Measurements from ENCODE around the gene FRAS1. TPM values are rescaled to one million over a fixed set of nuclear protein-coding genes. Genes with fewer than 3 reads are reported as not detected.

The FRAS1 gene
- total RNA-seq, 1 experiment from 2014 or later, result 13.1 TPM

DNA sequence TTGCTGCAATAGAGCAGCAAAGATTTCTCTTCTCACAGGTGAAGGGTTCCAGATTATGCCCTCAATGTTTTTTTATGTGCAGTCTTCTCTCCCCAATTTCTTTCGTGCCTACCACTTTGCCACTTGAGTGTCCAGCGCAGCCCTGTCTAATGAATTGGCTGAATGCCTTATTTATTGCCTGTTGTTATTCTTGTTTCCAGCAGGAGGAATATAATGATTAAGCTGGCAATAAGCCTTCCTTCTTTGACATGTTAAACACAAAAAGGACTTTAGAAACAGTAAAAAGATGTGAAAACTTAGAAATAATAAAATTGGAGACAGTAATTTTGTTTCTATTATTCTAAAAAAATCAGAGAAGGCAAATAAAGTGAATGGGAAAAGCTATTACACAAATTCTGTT, 34.6 kb upstream of the FRAS1 start:
- no peaks in the 10 kb centered on the region for H3K9me2 ChIP-seq (ENCODE audit: insufficient read depth)
- no peak overlapping the region for H2AFZ ChIP-seq
- no peaks in the 10 kb centered on the region for H3F3A ChIP-seq (ENCODE audit: insufficient read depth, low read depth)
- H3K27ac ChIP-seq, result no peak overlapping the region
- POLR2A ChIA-PET (ENCODE audit: unreplicated experiment), result no interaction called here
- H3K9me3 ChIP-seq (ENCODE audit: insufficient read depth, low read depth), result no peaks in the 10 kb centered on the region
- H3K4me1 ChIP-seq (replicated peaks; ENCODE audit: insufficient read depth), result no peaks in the 10 kb centered on the region
- no peaks in the 10 kb centered on the region for H3K79me2 ChIP-seq (ENCODE audit: low read depth)
- CTCF ChIA-PET, result interaction anchor here (0.7 kb wide), 1 partner anchor 41 kb away, joined by 3 read pairs; no protein-coding TSS in a partner anchor
- no TSS peak for BruUV-seq (replicated peaks)
- H4K20me1 ChIP-seq (ENCODE audit: insufficient read depth), result no peaks in the 10 kb centered on the region
- H3K4me3 ChIP-seq, result no peak overlapping the region
- no peak overlapping the region for H3K4me2 ChIP-seq
- no peaks in the 10 kb centered on the region for H3K36me3 ChIP-seq (ENCODE audit: low read depth)
- no peak for TF ChIP-seq EZH2 (IDR thresholded peaks at IDR 0.05; ENCODE audit: low read depth)
- TF ChIP-seq, protein P1, sequence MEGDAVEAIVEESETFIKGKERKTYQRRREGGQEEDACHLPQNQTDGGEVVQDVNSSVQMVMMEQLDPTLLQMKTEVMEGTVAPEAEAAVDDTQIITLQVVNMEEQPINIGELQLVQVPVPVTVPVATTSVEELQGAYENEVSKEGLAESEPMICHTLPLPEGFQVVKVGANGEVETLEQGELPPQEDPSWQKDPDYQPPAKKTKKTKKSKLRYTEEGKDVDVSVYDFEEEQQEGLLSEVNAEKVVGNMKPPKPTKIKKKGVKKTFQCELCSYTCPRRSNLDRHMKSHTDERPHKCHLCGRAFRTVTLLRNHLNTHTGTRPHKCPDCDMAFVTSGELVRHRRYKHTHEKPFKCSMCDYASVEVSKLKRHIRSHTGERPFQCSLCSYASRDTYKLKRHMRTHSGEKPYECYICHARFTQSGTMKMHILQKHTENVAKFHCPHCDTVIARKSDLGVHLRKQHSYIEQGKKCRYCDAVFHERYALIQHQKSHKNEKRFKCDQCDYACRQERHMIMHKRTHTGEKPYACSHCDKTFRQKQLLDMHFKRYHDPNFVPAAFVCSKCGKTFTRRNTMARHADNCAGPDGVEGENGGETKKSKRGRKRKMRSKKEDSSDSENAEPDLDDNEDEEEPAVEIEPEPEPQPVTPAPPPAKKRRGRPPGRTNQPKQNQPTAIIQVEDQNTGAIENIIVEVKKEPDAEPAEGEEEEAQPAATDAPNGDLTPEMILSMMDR (conservative IDR thresholded peaks at IDR 0.05), result no peak
- no peak for DNase-seq
- no peaks in the 10 kb centered on the region for H3K27me3 ChIP-seq (ENCODE audit: insufficient read depth, low read depth)
- intact Hi-C loops (cut with micrococcal nuclease; ENCODE audit: unreplicated experiment), result no loop called here

DNA sequence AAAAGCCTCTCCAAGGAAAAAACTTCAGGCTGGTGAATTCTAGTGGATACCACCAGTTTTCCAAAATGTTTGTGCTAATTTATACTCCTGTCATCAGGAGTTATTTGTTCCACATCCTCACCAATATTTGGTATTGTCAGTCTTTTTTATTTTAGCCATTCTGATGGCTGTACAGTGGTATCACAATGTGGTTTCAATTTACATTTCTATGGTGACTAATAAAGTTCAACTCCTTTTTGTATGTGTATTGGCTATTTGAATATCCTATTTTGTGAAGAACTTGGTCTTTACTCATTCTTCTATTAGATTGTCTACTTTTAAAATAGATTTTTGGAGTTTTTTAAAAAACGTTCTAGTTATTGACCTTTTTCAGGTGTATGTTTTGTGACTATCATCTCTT, 33.0 kb upstream of the FRAS1 start:
- Histone ChIP-seq H3K4me2 (no peak overlapping the region), H2AFZ (no peak overlapping the region), H3K27ac (no peak overlapping the region), H3K4me3 (no peak overlapping the region), H3F3A (ENCODE audit: insufficient read depth, low read depth) (no peaks in the 10 kb centered on the region), H3K4me1 (replicated peaks; ENCODE audit: insufficient read depth) (no peaks in the 10 kb centered on the region), H4K20me1 (ENCODE audit: insufficient read depth) (no peaks in the 10 kb centered on the region), H3K27me3 (ENCODE audit: insufficient read depth, low read depth) (no peaks in the 10 kb centered on the region), H3K79me2 (ENCODE audit: low read depth) (no peaks in the 10 kb centered on the region), H3K36me3 (ENCODE audit: low read depth) (no peaks in the 10 kb centered on the region), H3K9me2 (ENCODE audit: insufficient read depth) (no peaks in the 10 kb centered on the region), H3K9me3 (ENCODE audit: insufficient read depth, low read depth) (no peaks in the 10 kb centered on the region)
- no TSS peak for BruUV-seq (replicated peaks)
- intact Hi-C loops (cut with micrococcal nuclease; ENCODE audit: unreplicated experiment), result no loop called here
- CTCF ChIA-PET, result no interaction called here
- DNase-seq, result no peak
- POLR2A ChIA-PET (ENCODE audit: unreplicated experiment), result no interaction called here
- TF ChIP-seq, protein P1 (conservative IDR thresholded peaks at IDR 0.05), result no peak
- no peak for TF ChIP-seq EZH2 (IDR thresholded peaks at IDR 0.05; ENCODE audit: low read depth)

- H3K27ac ChIP-seq, result no peak overlapping the region
- ChIA-PET POLR2A (ENCODE audit: unreplicated experiment) (no interaction called here), CTCF (no interaction called here)
- no peaks in the 10 kb centered on the region for H3K36me3 ChIP-seq (ENCODE audit: low read depth)
- H2AFZ ChIP-seq, result no peak overlapping the region
- H3K79me2 ChIP-seq (ENCODE audit: low read depth), result no peaks in the 10 kb centered on the region
- TF ChIP-seq, protein P1 (conservative IDR thresholded peaks at IDR 0.05), result no peak
- TF ChIP-seq EZH2 (IDR thresholded peaks at IDR 0.05; ENCODE audit: low read depth), result no peak
- no peak for DNase-seq
- no peaks in the 10 kb centered on the region for H4K20me1 ChIP-seq (ENCODE audit: insufficient read depth)
- no peaks in the 10 kb centered on the region for H3K9me2 ChIP-seq (ENCODE audit: insufficient read depth)
- no peak overlapping the region for H3K4me3 ChIP-seq
- intact Hi-C loops (cut with micrococcal nuclease; ENCODE audit: unreplicated experiment), result no loop called here
- H3K4me1 ChIP-seq (replicated peaks; ENCODE audit: insufficient read depth), result no peaks in the 10 kb centered on the region
- no peaks in the 10 kb centered on the region for H3F3A ChIP-seq (ENCODE audit: insufficient read depth, low read depth)
- BruUV-seq (replicated peaks), result no TSS peak
- no peaks in the 10 kb centered on the region for H3K27me3 ChIP-seq (ENCODE audit: insufficient read depth, low read depth)
- no peaks in the 10 kb centered on the region for H3K9me3 ChIP-seq (ENCODE audit: insufficient read depth, low read depth)
- H3K4me2 ChIP-seq, result no peak overlapping the region
These were observed 32.5 kb upstream of the FRAS1 start for GRCh38 chr4:78024576-78025091.
